DMS53 treated with DMSO at 0.1 percent for 48 hours (cell line): ENCODE results near the gene KRT36.

ENCODE experiments used
- DNase-seq: peaks from one replicate; lab custom pipeline; 2025; ENCODE audit not compliant: unreplicated experiment; lab: John Stamatoyannopoulos, UW

KRT36 gene

GRCh38 chr17:41522301-41523224 is 32.9 kb upstream of the KRT36 start:
- no peak for DNase-seq

GRCh38 chr17:41521574-41522261 is 32.0 kb upstream of the KRT36 start:
- peak; percentile 80 for DNase-seq

GRCh38 chr17:41520821-41521521 is 31.3 kb upstream of the KRT36 start:
- DNase-seq = no peak

- DNase-seq = no peak
Observed at GRCh38 chr17:41519501-41520224, 30.0 kb upstream of the KRT36 start.

- peak; percentile 29 for DNase-seq
Observed at GRCh38 chr17:41518789-41519449, 29.2 kb upstream of the KRT36 start, which contains the start of gene KRT15. Gene KRT15, minus strand, starts transcription at chr17:41518890. Its CDS starts 63 bp downstream, at chr17:41518827.

DNA sequence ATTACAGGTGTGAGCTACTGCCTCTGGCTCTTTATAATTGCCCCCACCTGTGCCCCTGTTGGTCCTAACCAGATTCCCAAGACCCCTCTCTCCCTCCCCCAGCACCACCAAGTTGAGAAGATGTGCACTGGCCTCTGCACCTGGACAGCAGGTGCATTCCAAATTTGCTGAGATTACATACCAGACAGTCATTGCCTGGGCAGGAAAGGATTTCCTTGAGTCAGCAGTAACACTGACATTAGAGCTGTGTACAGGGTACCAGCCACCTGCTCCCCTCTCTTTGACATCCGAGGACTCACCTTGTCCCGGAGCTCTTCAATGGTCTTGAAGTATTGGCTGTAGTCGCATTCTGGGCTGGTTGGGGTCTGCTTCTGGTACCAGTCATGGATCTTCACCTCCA is 28.3 kb upstream of the KRT36 start:
- DNase-seq = no peak

- DNase-seq = no peak
Observed at GRCh38 chr17:41516830-41517283, 27.1 kb upstream of the KRT36 start.

DNA sequence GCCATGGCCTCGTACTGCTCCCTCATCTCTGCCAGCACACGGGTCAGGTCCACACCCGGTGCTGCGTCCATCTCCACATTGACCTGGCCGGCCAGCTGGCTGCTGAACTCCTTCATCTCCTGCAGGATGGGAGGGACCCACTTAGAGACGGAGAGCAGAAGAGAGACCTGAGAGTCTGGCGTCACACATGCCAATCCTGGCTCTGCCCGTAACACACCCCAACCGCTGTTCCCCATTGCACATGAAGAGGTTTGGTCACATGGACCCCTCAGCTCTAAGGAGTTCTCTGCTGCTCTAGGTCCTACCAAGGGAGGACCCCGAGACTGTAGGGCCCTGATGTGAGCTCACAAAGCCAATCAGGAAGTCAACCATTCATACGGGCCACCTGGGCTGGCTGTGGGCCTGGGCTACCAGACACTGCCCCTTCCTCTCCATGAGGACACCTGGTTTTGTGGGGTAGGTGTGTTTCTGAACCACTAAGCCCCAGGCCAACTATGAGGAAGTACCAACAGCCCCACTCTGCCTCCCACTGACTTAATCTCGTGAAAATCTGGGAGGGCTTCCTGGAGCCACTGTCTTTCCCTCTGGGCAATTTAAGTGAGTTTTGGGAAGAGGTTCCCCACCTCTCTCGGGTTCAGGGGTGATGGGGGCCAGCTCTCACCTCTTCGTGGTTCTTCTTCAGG is 26.6 kb upstream of the KRT36 start:
- DNase-seq = no peak

DNA sequence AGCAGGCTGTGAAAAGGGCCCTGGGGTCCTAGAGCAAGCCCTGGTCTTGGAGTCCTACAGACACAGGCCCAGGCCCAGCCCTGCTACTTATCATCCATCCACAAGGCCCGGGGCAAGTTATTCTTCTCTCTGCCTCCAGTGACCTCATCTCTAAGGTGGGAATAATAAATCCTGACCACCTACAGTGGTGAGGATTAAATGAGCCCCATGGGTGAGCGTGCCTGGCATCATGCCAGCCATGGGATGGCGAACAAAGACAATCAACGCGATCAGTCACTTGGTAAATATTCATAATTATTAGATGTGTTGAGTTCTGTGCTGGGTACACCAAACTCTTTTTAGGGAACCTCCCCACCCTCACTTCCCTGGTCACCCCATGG is 23.4 kb upstream of the KRT36 start:
- DNase-seq = no peak

DNA sequence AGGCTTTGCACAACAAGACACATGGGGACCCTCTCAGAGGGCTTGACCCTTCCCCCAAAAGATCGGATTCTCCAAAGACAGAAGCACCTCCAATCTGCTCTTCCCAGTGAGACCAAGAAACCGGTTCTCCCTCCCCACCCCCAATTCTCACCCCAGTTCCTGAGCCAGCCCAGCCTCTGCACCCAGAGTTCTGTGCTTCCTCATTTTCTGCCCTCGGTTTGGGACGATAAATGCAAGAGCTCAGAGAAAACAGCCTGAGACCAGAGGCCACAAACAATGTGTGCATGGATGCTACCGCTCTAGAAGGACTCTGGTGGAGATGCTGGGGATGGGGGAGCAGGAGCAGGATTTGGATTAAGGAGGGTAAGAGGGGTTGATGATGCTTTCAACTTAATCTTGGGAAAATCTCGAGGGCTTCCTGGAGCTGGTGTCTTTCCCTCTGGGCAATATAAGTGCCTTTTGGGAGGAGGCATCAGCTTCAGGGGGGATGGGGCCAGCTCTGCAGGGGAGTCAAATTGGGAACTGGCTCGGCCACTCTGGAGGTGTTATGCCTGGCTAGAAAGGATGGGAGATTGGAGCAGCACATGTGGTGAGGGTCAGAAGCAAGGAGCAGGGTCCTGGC is 22.9 kb upstream of the KRT36 start:
- DNase-seq = no peak

GRCh38 chr17:41511716-41512115 is 22.0 kb upstream of the KRT36 start:
- DNase-seq = no peak

- peak; percentile 29 for DNase-seq
Observed at GRCh38 chr17:41511116-41511515, 21.4 kb upstream of the KRT36 start.

- peak; percentile 30 for DNase-seq
Observed at GRCh38 chr17:41510251-41511065, 20.7 kb upstream of the KRT36 start.

DNA sequence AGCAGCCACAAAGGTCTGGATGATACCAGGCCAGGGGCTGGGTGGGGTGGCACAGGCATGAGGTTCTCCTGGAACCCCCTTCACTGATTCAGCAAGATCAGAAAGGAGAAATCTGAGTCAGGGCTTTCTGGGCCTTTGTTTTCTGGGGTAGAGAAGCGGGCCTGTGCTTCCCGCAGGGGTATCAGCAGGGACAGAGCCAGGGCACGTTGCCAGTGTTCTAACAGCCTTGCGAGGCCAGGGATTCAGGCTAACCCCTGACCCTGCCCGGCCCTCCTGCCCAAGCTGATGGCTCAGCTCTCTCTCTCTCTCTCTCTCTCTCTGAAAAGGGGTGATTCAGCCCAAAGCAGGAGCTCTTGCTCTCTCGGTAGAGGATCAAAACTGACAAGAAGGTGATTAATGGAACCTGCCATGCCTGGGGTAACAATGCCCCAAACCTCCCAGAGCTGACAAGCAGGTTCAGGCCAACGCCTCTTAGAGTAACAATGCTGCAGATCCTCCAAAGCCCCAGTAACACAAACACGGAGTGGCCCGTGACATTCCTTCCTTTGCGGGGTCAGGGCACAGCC is 17.7 kb upstream of the KRT36 start:
- no peak for DNase-seq

GRCh38 chr17:41505809-41506767 is 16.4 kb upstream of the KRT36 start:
- no peak for DNase-seq

DNA sequence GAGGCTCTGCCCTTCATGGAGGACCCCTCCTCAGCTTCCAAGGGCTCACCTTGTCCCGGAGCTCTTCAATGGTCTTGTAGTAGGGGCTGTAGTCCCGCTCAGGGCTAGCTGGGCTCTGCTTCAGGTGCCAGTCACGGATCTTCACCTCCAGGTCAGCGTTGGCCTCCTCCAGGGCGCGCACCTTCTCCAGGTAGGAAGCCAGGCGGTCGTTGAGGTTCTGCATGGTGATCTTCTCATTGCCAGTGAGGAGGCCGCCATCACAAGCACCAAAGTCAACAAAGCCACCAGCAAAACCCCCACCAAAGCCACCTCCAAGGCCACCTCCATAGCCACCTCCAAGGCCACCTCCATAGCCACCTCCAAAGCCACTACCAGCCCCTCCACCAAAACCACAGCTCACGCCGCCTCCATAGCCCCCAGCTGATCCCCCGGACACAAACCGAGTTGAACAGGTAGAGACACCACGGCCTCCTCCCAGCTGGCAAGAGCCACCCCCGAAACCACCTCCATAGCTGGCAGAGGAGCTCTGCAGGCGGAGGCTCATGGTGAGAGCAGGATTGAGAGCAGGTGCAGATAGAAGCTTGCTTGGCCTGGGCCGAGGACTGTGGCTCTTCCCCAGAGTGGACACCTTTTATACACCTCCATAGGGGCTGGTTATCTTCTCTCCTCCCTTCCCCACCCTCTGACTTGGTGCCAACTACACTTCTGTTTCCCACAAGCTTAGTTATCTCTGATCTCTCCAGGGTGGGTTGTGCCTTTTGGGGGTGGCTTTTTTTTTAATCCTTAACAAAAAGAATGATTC is 15.5 kb upstream of the KRT36 start, which contains the start of gene KRT13:
KRT13 (minus strand) TSS at position 606 of the 802 bp plus-strand sequence; CDS start at position 544, 62 bp downstream.
- no peak for DNase-seq
